OCI-LY1 (cell line): ENCODE measurements around the gene MYCBP2.

Experiments used
- CTCF ChIP-seq: fragments of 200-600 bp; sonication (generic), shearing (Covaris generic); IDR thresholded peaks from 2 replicates; pipeline ENCODE4 v1.5.1; 2017; ENCODE audit warnings: mild to moderate bottlenecking, antibody characterized with exemption, low read length, moderate library complexity, mixed read lengths
- EZH2 ChIP-seq: fragments of 200-600 bp; sonication (generic), shearing (Covaris generic); IDR thresholded peaks from 2 replicates; pipeline ENCODE4 v1.8.0; 2017; ENCODE audit warnings: borderline replicate concordance, mixed run types, mild to moderate bottlenecking, antibody characterized with exemption, low read length, moderate library complexity, mixed read lengths

GRCh38 chr13:77099415-77099814, 227.5 kb downstream of the MYCBP2 start:
- no peak for TF ChIP-seq CTCF
- TF ChIP-seq EZH2: no peak
